Caco-2 (cell line): ENCODE results near the gene HIRA. TPM values are rescaled to one million over a fixed set of nuclear protein-coding genes. Genes with fewer than 3 reads are reported as not detected.
"Not testable (repeated sequence)": the region's sequence is repeated elsewhere in the genome, so short reads cannot be mapped to it uniquely, and the experiment has no call there.

Source experiments
- BruUV-seq: library from RNA; stranded (reverse); fragments of 400-500 nt; replicated peaks from 2 replicates; lab custom pipeline; 2021; lab: Mats Ljungman, UMichigan
- CTCF ChIA-PET: fragments of 300-600 bp; sonication (Branson Sonifier 250); formaldehyde crosslinking; loops from one replicate; lab custom pipeline; 2022; ENCODE audit warnings: antibody characterized with exemption; lab: Charles Lee
- POLR2A ChIA-PET: fragments of 300-600 bp; sonication (Branson Sonifier 250); formaldehyde crosslinking; loops from one replicate; lab custom pipeline; 2022; ENCODE audit warnings: antibody characterized with exemption; lab: Charles Lee
- DNase-seq, 2 experiments: peaks; one replicate each; pipeline versions ENCODE4 v3.0.0 to v3.0.0-alpha.2; 2020 to 2022
- H3K27me3 ChIP-seq: replicated peaks from 2 replicates; pipeline ENCODE4 v1.6.0; 2011; ENCODE audit warnings: low read length; ENCODE audit not compliant: control insufficient read depth, insufficient read depth
- H3K36me3 ChIP-seq: 2 replicates; pipeline ENCODE4 v1.5.1; 2011; ENCODE audit warnings: low read length; ENCODE audit not compliant: control insufficient read depth, insufficient read depth
- H3K4me1 ChIP-seq: fragments of 250-450 bp; sonication (Bioruptor Pico); 2 replicates; pipeline ENCODE4 v1.5.1; 2020; ENCODE audit warnings: mild to moderate bottlenecking
- H3K4me3 ChIP-seq: 2 replicates; pipeline ENCODE4 v1.5.1; 2011; ENCODE audit warnings: low read depth, mild to moderate bottlenecking, control low read depth, low read length
- H3K9me3 ChIP-seq: fragments of 250-450 bp; sonication (Bioruptor Pico); 2 replicates; pipeline ENCODE4 v1.5.1; 2020; ENCODE audit warnings: mild to moderate bottlenecking, moderate library complexity
- H3K27ac Mint-ChIP-seq: one replicate; pipeline ENCODE4 v1.8.0; 2022; ENCODE audit warnings: mixed read lengths; ENCODE audit not compliant: unreplicated experiment
- H3K27me3 Mint-ChIP-seq: one replicate; pipeline ENCODE4 v1.8.0; 2022; ENCODE audit warnings: mixed read lengths; ENCODE audit not compliant: insufficient read depth, unreplicated experiment
- H3K36me3 Mint-ChIP-seq: one replicate; pipeline ENCODE4 v1.8.0; 2022; ENCODE audit warnings: mild to moderate bottlenecking, mixed read lengths; ENCODE audit not compliant: insufficient read depth, unreplicated experiment
- H3K4me1 Mint-ChIP-seq: one replicate; pipeline ENCODE4 v1.8.0; 2022; ENCODE audit warnings: low read depth, mixed read lengths; ENCODE audit not compliant: unreplicated experiment
- H3K4me3 Mint-ChIP-seq: one replicate; pipeline ENCODE4 v1.8.0; 2022; ENCODE audit warnings: mild to moderate bottlenecking, moderate library complexity, mixed read lengths; ENCODE audit not compliant: unreplicated experiment
- H3K9me3 Mint-ChIP-seq: one replicate; pipeline ENCODE4 v1.8.0; 2022; ENCODE audit warnings: mixed read lengths; ENCODE audit not compliant: unreplicated experiment
- CTCF ChIP-seq, 2 experiments: fragments of 200-600 bp in 1 of 2; IDR thresholded peaks; 1 replicate in 1 of 2; 2 replicates in 1 of 2; pipeline versions ENCODE4 v1.5.1 to v1.8.0; 2011 to 2022; ENCODE audit warnings: antibody characterized with exemption in 1 of 2, control low read depth in 1 of 2, inconsistent platforms in 1 of 2, low read depth in 1 of 2, low read length in 1 of 2, mild to moderate bottlenecking in 1 of 2, moderate library complexity in 1 of 2; ENCODE audit not compliant: insufficient read depth in 1 of 2, severe bottlenecking in 1 of 2, unreplicated experiment in 1 of 2
- intact Hi-C: fragments of 100-400 bp; cut with micrococcal nuclease; formaldehyde crosslinking; loops from one replicate; pipeline ENCODE4 v1.10.0; 2022; ENCODE audit not compliant: unreplicated experiment
- total RNA-seq: library from RNA; stranded (reverse); gene quantifications from 2 replicates; pipeline ENCODE4 v1.2.3, GENCODE V29; 2022

The HIRA gene
- total RNA-seq, 1 experiment from 2014 or later: 60.1 TPM

DNA sequence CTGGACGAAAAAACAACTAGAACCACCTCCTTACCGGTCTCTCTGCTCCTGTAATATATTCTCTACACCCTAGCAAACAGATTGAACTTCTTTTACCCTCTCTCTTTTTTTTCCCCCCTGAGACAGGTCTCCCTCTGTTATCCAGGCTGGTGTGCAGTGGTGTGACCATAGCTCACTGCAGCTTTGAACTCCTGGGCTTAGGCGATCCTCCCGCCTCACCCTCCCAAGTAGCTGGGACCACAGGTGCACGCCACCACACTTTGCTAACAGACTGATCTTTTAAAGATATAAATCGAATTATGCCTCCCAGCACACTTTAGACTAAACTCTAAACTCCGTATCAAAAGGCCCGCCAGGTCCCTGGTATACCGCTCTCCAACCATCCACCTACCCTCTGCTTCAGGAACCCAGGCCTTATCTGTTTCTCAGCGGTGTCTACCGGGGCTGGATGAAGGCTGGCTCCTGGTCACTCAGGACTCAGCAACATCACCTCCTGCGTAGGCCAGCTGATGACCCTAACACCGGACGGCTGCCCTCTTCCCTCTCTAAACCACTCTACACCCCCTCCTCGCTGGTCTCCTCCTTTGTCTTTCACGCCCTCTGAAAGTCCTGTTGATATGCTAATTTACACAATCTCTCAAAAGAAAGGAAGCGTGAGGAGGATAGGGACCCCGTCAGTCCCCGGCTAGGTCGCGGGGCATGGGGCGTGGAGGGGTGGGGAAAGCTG lies 15.2 kb upstream of the HIRA start:
- TF ChIP-seq CTCF (IDR thresholded peaks at IDR 0.05; ENCODE audit: insufficient read depth in 1 of 2, low read depth in 1 of 2, low read length in 1 of 2, severe bottlenecking in 1 of 2, unreplicated experiment in 1 of 2): no peak
- Mint-ChIP-seq H3K4me1 (peaks cover 17% of the 10 kb centered on the region), H3K27ac (peak overlapping the region; percentile 76), H3K27me3 (no peaks in the 10 kb centered on the region), H3K36me3 (peaks cover 44% of the 10 kb centered on the region), H3K9me3 (no peaks in the 10 kb centered on the region), H3K4me3 (peak overlapping the region; percentile 81)
- BruUV-seq: no TSS peak
- intact Hi-C loops: loop anchor here (1.0 to 2.0 kb wide), 3 partner anchors 14 to 184 kb away; partner anchors contain the start of genes CDC45, MRPL40 and UFD1
- no peak for DNase-seq
- ChIA-PET POLR2A (interaction anchor here (0.9 to 1.9 kb wide), 4 partner anchors 15 to 541 kb away, joined by 3 to 10 read pairs (median 6); partner anchors contain the start of genes CDC45, DGCR6, HIRA and MRPL40), CTCF (no interaction called here)
- H3K27me3 ChIP-seq: no peaks in the 10 kb centered on the region
- no peaks in the 10 kb centered on the region for H3K9me3 ChIP-seq
- H3K4me1 ChIP-seq: no peaks in the 10 kb centered on the region
- peak overlapping the region; percentile 76 for H3K4me3 ChIP-seq
- H3K36me3 ChIP-seq: peaks cover 2% of the 10 kb centered on the region; the same call in 1 of the 2 replicates

DNA sequence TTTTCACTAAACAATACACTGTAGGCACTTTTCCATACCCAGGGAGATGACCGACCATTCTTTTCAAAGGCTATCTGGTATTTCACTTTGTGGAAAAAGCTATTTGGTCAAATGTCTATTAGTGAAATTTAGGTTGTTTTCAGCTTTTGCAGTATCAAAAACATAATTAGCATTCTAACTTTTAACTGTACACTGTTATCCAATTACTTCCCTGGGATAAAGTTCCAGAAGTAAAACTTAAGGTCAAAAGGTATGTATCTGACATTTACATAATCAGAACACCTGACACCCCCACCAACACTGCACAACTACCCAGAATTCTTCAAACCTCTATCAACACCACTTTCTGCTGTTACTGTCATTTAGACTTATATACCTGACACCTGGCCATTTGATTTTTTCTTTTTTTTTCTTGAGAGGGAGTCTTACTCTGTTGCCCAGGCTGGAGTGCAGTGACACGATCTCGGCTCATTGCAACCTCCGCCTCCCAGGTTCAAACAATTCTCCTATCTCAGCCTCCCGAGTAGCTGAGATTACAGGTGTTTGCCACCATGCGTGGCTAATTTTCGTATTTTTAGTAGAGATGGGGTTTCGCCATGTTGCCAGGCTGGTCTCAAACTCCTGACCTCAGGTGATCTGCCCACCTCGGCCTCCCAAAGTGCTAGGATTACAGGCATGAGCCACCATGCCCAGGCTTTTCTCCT lies 13.9 kb upstream of the HIRA start:
- H3K4me1 Mint-ChIP-seq: peaks cover 17% of the 10 kb centered on the region
- H3K4me3 Mint-ChIP-seq, H3K27me3 Mint-ChIP-seq, H3K27me3 ChIP-seq, H3K27ac Mint-ChIP-seq, DNase-seq, H3K4me1 ChIP-seq, POLR2A ChIA-PET, H3K9me3 ChIP-seq, BruUV-seq, H3K36me3 ChIP-seq, H3K9me3 Mint-ChIP-seq, H3K4me3 ChIP-seq, intact Hi-C loops, CTCF ChIA-PET: not testable (repeated sequence)
- peaks cover 46% of the 10 kb centered on the region for H3K36me3 Mint-ChIP-seq

DNA sequence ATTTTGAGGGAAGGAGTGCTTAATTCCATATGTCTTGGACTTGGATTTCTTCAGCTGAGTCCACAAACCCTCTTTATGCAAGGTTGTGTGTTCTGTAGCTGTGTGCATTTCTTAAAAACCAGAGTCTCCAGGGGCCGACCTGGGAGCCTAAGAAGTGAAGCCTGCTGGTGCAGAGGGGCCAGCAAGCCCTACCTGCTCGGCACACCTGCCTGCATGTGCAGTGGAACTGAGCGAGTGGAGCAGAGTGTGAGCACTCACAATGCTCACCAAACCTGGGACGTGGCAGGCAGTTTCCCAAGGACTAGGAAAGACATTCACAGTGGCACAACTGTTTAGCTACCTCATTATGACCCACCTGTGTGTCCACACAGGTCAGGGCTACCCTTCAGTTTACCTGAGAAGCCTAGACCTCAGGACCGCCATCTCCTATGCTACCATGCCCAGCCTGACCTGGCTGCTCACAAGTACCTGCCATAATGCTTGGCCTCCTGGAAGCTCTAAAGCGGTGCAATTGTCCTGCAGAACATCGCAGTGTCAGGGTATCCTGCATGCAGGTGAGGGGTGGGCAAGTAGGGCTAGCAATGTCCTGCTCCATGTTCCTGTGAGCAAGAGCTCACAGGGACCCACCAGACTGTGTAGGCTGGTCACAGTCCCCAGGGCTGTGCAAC lies 12.1 kb upstream of the HIRA start:
- Histone ChIP-seq H3K9me3 (no peaks in the 10 kb centered on the region), H3K36me3 (peaks cover 2% of the 10 kb centered on the region; the same call in 1 of the 2 replicates), H3K4me1 (no peaks in the 10 kb centered on the region), H3K27me3 (no peaks in the 10 kb centered on the region), H3K4me3 (no peak overlapping the region)
- peaks cover 53% of the 10 kb centered on the region for H3K36me3 Mint-ChIP-seq
- no peak for TF ChIP-seq CTCF (IDR thresholded peaks at IDR 0.05; ENCODE audit: insufficient read depth in 1 of 2, low read depth in 1 of 2, low read length in 1 of 2, severe bottlenecking in 1 of 2, unreplicated experiment in 1 of 2)
- BruUV-seq: no TSS peak
- no peaks in the 10 kb centered on the region for H3K9me3 Mint-ChIP-seq
- no peak overlapping the region for H3K27ac Mint-ChIP-seq
- peaks cover 17% of the 10 kb centered on the region for H3K4me1 Mint-ChIP-seq
- no peak overlapping the region for H3K4me3 Mint-ChIP-seq
- CTCF ChIA-PET: no interaction called here
- DNase-seq: no peak
- no peaks in the 10 kb centered on the region for H3K27me3 Mint-ChIP-seq
- POLR2A ChIA-PET: no interaction called here
- intact Hi-C loops: no loop called here
